ENCODE results near the gene SIAH1. TPM values are rescaled to one million over a fixed set of nuclear protein-coding genes. Genes with fewer than 3 reads are reported as not detected.

SIAH1 gene
- polyA plus RNA-seq, 1 donor from 2014 or later = 96.6 TPM

DNA sequence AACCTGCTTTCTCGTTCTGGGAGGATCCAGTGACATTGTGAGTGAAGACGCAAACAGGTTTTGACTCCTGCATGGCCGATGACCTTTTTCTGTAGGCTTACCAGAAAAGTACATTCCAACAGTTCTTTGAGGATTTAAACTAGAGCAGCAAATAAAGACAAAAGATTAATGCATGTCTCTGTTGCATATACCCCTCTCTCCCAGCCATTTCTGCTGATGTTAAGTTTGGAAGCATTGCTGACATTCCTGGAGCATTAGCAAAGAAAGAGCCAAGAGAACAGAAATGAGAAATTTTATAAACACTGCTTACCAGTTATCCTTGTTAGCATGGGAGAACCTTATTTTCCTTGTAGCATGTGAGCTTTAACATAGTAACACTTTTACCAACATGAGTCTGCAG, 49.3 kb downstream of the SIAH1 start:
- H3K27me3 ChIP-seq (ENCODE audit: insufficient read depth, low read depth, low read length) = no peaks in the 10 kb centered on the region

DNA sequence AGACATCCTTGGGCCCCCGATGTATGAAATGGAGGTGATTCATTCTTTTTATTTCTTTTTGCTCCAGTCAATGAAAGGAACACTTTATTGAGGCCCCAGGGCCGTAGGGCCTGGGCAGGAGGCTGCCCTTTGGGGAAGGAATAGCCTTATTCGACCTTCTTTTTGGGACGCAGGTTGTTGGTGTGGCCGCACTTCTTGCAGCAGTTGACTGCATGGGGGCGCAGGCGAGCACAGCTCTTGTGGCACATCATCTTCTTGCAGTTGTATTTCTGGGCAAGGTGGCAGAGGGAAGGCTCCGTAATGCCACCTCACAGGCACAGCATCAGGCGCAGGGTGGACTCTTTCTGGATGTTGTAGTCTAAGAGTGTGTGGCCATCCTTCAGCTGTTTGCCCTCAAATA, 50.9 kb downstream of the SIAH1 start:
- TF ChIP-seq TAF1 (IDR thresholded peaks at IDR 0.05; ENCODE audit: low read depth) (no peak), RAD21 (conservative IDR thresholded peaks at IDR 0.05) (no peak), SMC3 (conservative IDR thresholded peaks at IDR 0.05; ENCODE audit: poor library complexity) (no peak), MXI1 (conservative IDR thresholded peaks at IDR 0.05; ENCODE audit: poor library complexity, severe bottlenecking) (no peak), POLR2AphosphoS5 (IDR thresholded peaks at IDR 0.05) (no peak), EP300 (conservative IDR thresholded peaks at IDR 0.05; ENCODE audit: poor library complexity, severe bottlenecking) (no peak), EZH2 (IDR thresholded peaks at IDR 0.05; ENCODE audit: borderline replicate concordance, insufficient read depth, low read length, poor library complexity, severe bottlenecking) (no peak)
- TF ChIP-seq, protein P1, sequence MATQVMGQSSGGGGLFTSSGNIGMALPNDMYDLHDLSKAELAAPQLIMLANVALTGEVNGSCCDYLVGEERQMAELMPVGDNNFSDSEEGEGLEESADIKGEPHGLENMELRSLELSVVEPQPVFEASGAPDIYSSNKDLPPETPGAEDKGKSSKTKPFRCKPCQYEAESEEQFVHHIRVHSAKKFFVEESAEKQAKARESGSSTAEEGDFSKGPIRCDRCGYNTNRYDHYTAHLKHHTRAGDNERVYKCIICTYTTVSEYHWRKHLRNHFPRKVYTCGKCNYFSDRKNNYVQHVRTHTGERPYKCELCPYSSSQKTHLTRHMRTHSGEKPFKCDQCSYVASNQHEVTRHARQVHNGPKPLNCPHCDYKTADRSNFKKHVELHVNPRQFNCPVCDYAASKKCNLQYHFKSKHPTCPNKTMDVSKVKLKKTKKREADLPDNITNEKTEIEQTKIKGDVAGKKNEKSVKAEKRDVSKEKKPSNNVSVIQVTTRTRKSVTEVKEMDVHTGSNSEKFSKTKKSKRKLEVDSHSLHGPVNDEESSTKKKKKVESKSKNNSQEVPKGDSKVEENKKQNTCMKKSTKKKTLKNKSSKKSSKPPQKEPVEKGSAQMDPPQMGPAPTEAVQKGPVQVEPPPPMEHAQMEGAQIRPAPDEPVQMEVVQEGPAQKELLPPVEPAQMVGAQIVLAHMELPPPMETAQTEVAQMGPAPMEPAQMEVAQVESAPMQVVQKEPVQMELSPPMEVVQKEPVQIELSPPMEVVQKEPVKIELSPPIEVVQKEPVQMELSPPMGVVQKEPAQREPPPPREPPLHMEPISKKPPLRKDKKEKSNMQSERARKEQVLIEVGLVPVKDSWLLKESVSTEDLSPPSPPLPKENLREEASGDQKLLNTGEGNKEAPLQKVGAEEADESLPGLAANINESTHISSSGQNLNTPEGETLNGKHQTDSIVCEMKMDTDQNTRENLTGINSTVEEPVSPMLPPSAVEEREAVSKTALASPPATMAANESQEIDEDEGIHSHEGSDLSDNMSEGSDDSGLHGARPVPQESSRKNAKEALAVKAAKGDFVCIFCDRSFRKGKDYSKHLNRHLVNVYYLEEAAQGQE (IDR thresholded peaks at IDR 0.05; ENCODE audit: borderline replicate concordance) = no peak
- TF ChIP-seq, protein P2, sequence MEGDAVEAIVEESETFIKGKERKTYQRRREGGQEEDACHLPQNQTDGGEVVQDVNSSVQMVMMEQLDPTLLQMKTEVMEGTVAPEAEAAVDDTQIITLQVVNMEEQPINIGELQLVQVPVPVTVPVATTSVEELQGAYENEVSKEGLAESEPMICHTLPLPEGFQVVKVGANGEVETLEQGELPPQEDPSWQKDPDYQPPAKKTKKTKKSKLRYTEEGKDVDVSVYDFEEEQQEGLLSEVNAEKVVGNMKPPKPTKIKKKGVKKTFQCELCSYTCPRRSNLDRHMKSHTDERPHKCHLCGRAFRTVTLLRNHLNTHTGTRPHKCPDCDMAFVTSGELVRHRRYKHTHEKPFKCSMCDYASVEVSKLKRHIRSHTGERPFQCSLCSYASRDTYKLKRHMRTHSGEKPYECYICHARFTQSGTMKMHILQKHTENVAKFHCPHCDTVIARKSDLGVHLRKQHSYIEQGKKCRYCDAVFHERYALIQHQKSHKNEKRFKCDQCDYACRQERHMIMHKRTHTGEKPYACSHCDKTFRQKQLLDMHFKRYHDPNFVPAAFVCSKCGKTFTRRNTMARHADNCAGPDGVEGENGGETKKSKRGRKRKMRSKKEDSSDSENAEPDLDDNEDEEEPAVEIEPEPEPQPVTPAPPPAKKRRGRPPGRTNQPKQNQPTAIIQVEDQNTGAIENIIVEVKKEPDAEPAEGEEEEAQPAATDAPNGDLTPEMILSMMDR (IDR thresholded peaks at IDR 0.05; ENCODE audit: poor library complexity, severe bottlenecking) = no peak
- H2AFZ ChIP-seq (ENCODE audit: low read depth, low read length) = no peak overlapping the region
- no peaks in the 10 kb centered on the region for H3F3A ChIP-seq (ENCODE audit: insufficient read depth, low read length, poor library complexity, severe bottlenecking)
- no peaks in the 10 kb centered on the region for H3K79me2 ChIP-seq (replicated peaks; ENCODE audit: insufficient read depth, low read length)
- H3K9me2 ChIP-seq (ENCODE audit: insufficient read depth, low read length) = no peaks in the 10 kb centered on the region
- no peaks in the 10 kb centered on the region for H3K9me3 ChIP-seq (ENCODE audit: low read length)
- no peak overlapping the region for H3K4me2 ChIP-seq (ENCODE audit: low read length)
- no peak overlapping the region for H3K4me3 ChIP-seq (ENCODE audit: low read length)
- H3K27me3 ChIP-seq (ENCODE audit: insufficient read depth, low read depth, low read length) = no peaks in the 10 kb centered on the region
- no peaks in the 10 kb centered on the region for H4K20me1 ChIP-seq (ENCODE audit: insufficient read depth)
- no peak overlapping the region for H3K9ac ChIP-seq (ENCODE audit: low read length)
- H3K27ac ChIP-seq (ENCODE audit: low read length) = no peak overlapping the region
- H3K36me3 ChIP-seq (ENCODE audit: insufficient read depth, low read length) = no peaks in the 10 kb centered on the region

More for the DNA sequence above, 49.3 kb downstream of the SIAH1 start:
- Histone ChIP-seq H4K20me1 (ENCODE audit: insufficient read depth) (no peaks in the 10 kb centered on the region), H3K36me3 (ENCODE audit: insufficient read depth, low read length) (no peaks in the 10 kb centered on the region), H3K4me2 (ENCODE audit: low read length) (no peak overlapping the region), H2AFZ (ENCODE audit: low read depth, low read length) (no peak overlapping the region), H3K9me3 (ENCODE audit: low read length) (no peaks in the 10 kb centered on the region), H3F3A (ENCODE audit: insufficient read depth, low read length, poor library complexity, severe bottlenecking) (no peaks in the 10 kb centered on the region), H3K4me3 (ENCODE audit: low read length) (no peak overlapping the region), H3K79me2 (replicated peaks; ENCODE audit: insufficient read depth, low read length) (no peaks in the 10 kb centered on the region), H3K9ac (ENCODE audit: low read length) (no peak overlapping the region), H3K27ac (ENCODE audit: low read length) (no peak overlapping the region), H3K9me2 (ENCODE audit: insufficient read depth, low read length) (no peaks in the 10 kb centered on the region)
- TF ChIP-seq TAF1 (IDR thresholded peaks at IDR 0.05; ENCODE audit: low read depth) (no peak), EZH2 (IDR thresholded peaks at IDR 0.05; ENCODE audit: borderline replicate concordance, insufficient read depth, low read length, poor library complexity, severe bottlenecking) (no peak), EP300 (conservative IDR thresholded peaks at IDR 0.05; ENCODE audit: poor library complexity, severe bottlenecking) (no peak), MXI1 (conservative IDR thresholded peaks at IDR 0.05; ENCODE audit: poor library complexity, severe bottlenecking) (no peak), POLR2AphosphoS5 (IDR thresholded peaks at IDR 0.05) (no peak)
- TF ChIP-seq, protein P2 (IDR thresholded peaks at IDR 0.05; ENCODE audit: poor library complexity, severe bottlenecking) = no peak
- TF ChIP-seq, protein P1 (IDR thresholded peaks at IDR 0.05; ENCODE audit: borderline replicate concordance) = no peak

Measured in neural cell (in vitro differentiated cells).